HG03432 (cell line): ENCODE measurements around the gene PRPS2.

ENCODE experiments used
- ATAC-seq: cut with Tn5 transposase; IDR thresholded peaks from one replicate; pipeline ENCODE4 v1.9.1; 2021; ENCODE audit warnings: mild to moderate bottlenecking, moderate library complexity; ENCODE audit not compliant: unreplicated experiment

PRPS2 gene

GRCh38 chrX:12811658-12812057, 20.4 kb downstream of the PRPS2 start:
- no peak for ATAC-seq

GRCh38 chrX:12814420-12814819, 23.2 kb downstream of the PRPS2 start:
- ATAC-seq: peak; percentile 69

- ATAC-seq: no peak
These were observed 26.3 kb downstream of the PRPS2 start for GRCh38 chrX:12817528-12817927.

- ATAC-seq: no peak
These were observed 28.0 kb downstream of the PRPS2 start for GRCh38 chrX:12819222-12819621.

GRCh38 chrX:12820737-12821136, 29.5 kb downstream of the PRPS2 start:
- ATAC-seq: no peak

- ATAC-seq: no peak
These were observed 33.7 kb downstream of the PRPS2 start for GRCh38 chrX:12824944-12825343.

GRCh38 chrX:12825801-12826200, 34.6 kb downstream of the PRPS2 start:
- ATAC-seq: no peak

GRCh38 chrX:12843061-12843667, 52.0 kb downstream of the PRPS2 start:
- no peak for ATAC-seq

- peak; percentile 96 for ATAC-seq
These were observed 52.6 kb downstream of the PRPS2 start for GRCh38 chrX:12843668-12844279.

- ATAC-seq: peak; percentile 39
These were observed 53.1 kb downstream of the PRPS2 start for GRCh38 chrX:12844319-12844718.

GRCh38 chrX:12865359-12865758, 74.1 kb downstream of the PRPS2 start:
- no peak for ATAC-seq

- no peak for ATAC-seq
These were observed 75.5 kb downstream of the PRPS2 start, which contains the start of gene TLR7 for GRCh38 chrX:12866451-12867377. Gene TLR7 (plus strand): TSS chrX:12867072. CDS start chrX:12867579, 507 bp downstream.

- ATAC-seq: no peak
These were observed 76.5 kb downstream of the PRPS2 start for GRCh38 chrX:12867685-12868084.

GRCh38 chrX:12868747-12869146, 77.5 kb downstream of the PRPS2 start:
- peak; percentile 69 for ATAC-seq

- ATAC-seq: no peak
These were observed 80.0 kb downstream of the PRPS2 start for GRCh38 chrX:12871257-12871656.

GRCh38 chrX:12872741-12873140, 81.5 kb downstream of the PRPS2 start:
- ATAC-seq: no peak
